ENCODE data around the gene KDELR3. TPM values are rescaled to one million over a fixed set of nuclear protein-coding genes. Genes with fewer than 3 reads are reported as not detected.

The KDELR3 gene
- total RNA-seq, 1 experiment from 2014 or later = 16.1 TPM

DNA sequence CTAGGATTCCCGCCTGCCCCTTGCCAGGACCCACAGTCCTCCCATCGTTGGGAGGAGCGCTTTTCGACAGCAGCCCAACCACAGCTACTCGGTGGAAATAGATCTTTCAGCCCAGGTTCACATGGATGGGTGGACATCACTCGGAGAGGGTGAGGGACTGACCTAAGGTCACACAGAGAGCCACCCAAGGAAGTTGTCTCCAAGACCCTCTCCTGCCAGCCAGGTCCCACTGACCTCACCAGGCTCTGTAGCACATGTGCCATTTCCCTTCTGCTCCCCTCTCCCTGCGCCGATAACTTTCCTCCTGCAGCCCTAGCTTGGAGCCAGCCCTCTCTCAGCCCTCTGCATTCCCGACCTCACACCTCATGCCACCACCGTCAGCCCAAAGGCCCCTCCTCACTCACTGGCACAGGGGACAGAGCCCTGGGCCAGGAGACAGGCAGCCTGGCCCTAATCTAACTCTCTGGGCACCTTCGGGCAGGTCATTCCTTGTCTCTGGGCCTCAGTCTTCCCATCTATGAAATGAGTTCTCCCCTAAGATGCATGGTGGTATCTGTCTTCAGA is 17.6 kb upstream of the KDELR3 start:
- Mint-ChIP-seq H3K9me3 (ENCODE audit: low read depth, unreplicated experiment) (no peaks in the 10 kb centered on the region), H3K27me3 (ENCODE audit: unreplicated experiment) (peaks cover 83% of the 10 kb centered on the region), H3K4me3 (ENCODE audit: low read depth, unreplicated experiment) (no peak overlapping the region), H3K4me1 (ENCODE audit: low read depth, unreplicated experiment) (no peaks in the 10 kb centered on the region), H3K27ac (ENCODE audit: unreplicated experiment) (no peak overlapping the region), H3K36me3 (ENCODE audit: insufficient read depth, unreplicated experiment) (no peaks in the 10 kb centered on the region)
- intact Hi-C loops (cut with micrococcal nuclease; ENCODE audit: unreplicated experiment) = no loop called here
- no peak for DNase-seq
- TF ChIP-seq, protein P1, sequence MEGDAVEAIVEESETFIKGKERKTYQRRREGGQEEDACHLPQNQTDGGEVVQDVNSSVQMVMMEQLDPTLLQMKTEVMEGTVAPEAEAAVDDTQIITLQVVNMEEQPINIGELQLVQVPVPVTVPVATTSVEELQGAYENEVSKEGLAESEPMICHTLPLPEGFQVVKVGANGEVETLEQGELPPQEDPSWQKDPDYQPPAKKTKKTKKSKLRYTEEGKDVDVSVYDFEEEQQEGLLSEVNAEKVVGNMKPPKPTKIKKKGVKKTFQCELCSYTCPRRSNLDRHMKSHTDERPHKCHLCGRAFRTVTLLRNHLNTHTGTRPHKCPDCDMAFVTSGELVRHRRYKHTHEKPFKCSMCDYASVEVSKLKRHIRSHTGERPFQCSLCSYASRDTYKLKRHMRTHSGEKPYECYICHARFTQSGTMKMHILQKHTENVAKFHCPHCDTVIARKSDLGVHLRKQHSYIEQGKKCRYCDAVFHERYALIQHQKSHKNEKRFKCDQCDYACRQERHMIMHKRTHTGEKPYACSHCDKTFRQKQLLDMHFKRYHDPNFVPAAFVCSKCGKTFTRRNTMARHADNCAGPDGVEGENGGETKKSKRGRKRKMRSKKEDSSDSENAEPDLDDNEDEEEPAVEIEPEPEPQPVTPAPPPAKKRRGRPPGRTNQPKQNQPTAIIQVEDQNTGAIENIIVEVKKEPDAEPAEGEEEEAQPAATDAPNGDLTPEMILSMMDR (IDR thresholded peaks at IDR 0.05; ENCODE audit: unreplicated experiment) = no peak
- CTCF ChIA-PET = no interaction called here
- no TSS peak for BruUV-seq (replicated peaks)

DNA sequence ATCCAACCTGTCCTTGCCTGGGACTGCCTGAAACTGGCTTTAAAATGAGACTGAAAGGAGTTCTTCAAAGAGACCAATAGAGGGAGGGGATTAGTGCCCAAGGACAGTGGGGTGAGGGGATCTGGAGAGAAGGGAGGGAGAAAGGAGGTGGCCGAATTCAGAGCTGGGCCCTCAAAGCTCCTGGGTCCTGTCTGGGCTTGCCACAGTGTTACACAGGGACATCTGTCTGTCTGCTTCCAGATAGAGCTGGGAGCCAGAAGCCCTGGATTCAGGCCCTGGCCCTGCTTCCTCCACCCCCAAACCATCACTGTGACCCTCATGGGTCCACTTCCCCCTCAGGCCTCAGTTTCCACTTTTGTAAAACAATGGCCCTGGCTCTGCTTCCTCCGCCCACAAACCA is 16.5 kb upstream of the KDELR3 start:
- H3K9me3 Mint-ChIP-seq (ENCODE audit: low read depth, unreplicated experiment) = no peaks in the 10 kb centered on the region
- DNase-seq = no peak
- intact Hi-C loops (cut with micrococcal nuclease; ENCODE audit: unreplicated experiment) = no loop called here
- peaks cover 83% of the 10 kb centered on the region for H3K27me3 Mint-ChIP-seq (ENCODE audit: unreplicated experiment)
- TF ChIP-seq, protein P1 (IDR thresholded peaks at IDR 0.05; ENCODE audit: unreplicated experiment) = no peak
- CTCF ChIA-PET = interaction anchor here (0.9 kb wide), 1 partner anchor 8 kb away, joined by 3 read pairs; no protein-coding TSS in a partner anchor
- no peak overlapping the region for H3K27ac Mint-ChIP-seq (ENCODE audit: unreplicated experiment)
- no peaks in the 10 kb centered on the region for H3K4me1 Mint-ChIP-seq (ENCODE audit: low read depth, unreplicated experiment)
- no TSS peak for BruUV-seq (replicated peaks)
- H3K4me3 Mint-ChIP-seq (ENCODE audit: low read depth, unreplicated experiment) = no peak overlapping the region
- peaks cover 3% of the 10 kb centered on the region for H3K36me3 Mint-ChIP-seq (ENCODE audit: insufficient read depth, unreplicated experiment)

DNA sequence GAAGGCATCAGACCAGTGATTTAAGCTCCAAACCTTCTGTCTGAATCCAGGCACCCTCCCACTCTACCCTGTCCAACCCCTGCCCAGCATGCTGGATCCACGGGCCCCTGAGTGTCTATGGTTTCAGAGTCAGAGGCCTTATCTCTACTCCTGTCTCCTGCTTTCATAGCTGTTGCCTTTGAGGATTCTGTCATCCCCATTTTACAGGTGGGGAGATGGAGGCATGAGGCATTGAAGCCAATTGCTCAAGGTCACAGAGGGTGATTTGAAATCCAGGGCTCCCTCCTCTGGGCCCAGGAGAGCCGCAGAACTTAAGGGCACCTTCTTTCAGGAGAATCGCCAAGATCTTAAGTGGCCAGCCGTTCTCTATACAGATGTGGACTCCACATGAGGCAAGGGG is 16.0 kb upstream of the KDELR3 start:
- Mint-ChIP-seq H3K4me3 (ENCODE audit: low read depth, unreplicated experiment) (no peak overlapping the region), H3K27me3 (ENCODE audit: unreplicated experiment) (peaks cover 83% of the 10 kb centered on the region), H3K4me1 (ENCODE audit: low read depth, unreplicated experiment) (peaks cover 4% of the 10 kb centered on the region), H3K36me3 (ENCODE audit: insufficient read depth, unreplicated experiment) (peaks cover 8% of the 10 kb centered on the region), H3K27ac (ENCODE audit: unreplicated experiment) (no peak overlapping the region), H3K9me3 (ENCODE audit: low read depth, unreplicated experiment) (no peaks in the 10 kb centered on the region)
- CTCF ChIA-PET = interaction anchor here (0.9 kb wide), 1 partner anchor 8 kb away, joined by 3 read pairs; no protein-coding TSS in a partner anchor
- DNase-seq = no peak
- BruUV-seq (replicated peaks) = no TSS peak
- TF ChIP-seq, protein P1 (IDR thresholded peaks at IDR 0.05; ENCODE audit: unreplicated experiment) = no peak
- intact Hi-C loops (cut with micrococcal nuclease; ENCODE audit: unreplicated experiment) = no loop called here

DNA sequence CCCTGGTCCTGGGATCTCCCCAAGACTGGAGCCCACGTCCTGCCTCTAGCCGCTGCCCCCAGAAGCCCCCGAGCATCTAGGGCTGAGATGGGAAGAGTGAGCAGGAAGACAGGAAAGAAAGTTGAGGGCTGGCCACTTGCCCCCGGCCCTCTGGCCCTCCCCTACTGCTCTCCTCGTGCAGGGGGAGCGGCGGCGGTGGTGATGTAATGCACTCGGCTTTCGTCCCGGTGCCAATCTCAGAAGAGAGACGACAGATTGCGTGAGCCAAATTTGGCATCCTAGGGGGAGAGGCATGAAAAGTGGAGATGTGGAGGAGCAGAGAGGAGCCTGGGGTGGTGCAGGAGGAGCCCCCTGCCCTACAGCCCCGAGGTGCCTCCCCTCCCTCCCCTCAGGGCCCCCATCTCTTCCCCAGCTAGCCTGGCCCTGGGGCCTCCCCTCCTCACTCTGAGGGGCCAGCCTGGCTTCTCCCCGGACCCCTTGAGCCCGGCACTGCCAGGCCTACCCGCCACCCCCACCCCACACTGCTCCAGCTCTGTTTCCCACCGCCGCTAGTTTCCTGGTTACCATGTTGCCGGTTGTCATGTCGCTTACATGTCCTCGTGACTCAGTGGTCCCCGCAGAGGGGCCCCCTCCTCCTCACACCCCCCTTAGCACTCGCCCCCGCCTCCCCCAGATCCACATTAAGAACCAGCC is 15.4 kb upstream of the KDELR3 start:
- BruUV-seq (replicated peaks) = no TSS peak
- intact Hi-C loops (cut with micrococcal nuclease; ENCODE audit: unreplicated experiment) = no loop called here
- TF ChIP-seq, protein P1 (IDR thresholded peaks at IDR 0.05; ENCODE audit: unreplicated experiment) = no peak
- Mint-ChIP-seq H3K36me3 (ENCODE audit: insufficient read depth, unreplicated experiment) (peaks cover 8% of the 10 kb centered on the region), H3K9me3 (ENCODE audit: low read depth, unreplicated experiment) (no peaks in the 10 kb centered on the region), H3K4me3 (ENCODE audit: low read depth, unreplicated experiment) (no peak overlapping the region), H3K27me3 (ENCODE audit: unreplicated experiment) (peaks cover 90% of the 10 kb centered on the region), H3K27ac (ENCODE audit: unreplicated experiment) (no peak overlapping the region), H3K4me1 (ENCODE audit: low read depth, unreplicated experiment) (peaks cover 8% of the 10 kb centered on the region)
- CTCF ChIA-PET = interaction anchor here (0.9 kb wide), 1 partner anchor 9 kb away, joined by 3 read pairs; no protein-coding TSS in a partner anchor
- DNase-seq = no peak

Measured in Calu3 (cell line).